SK-N-SH treated with all-trans-retinoic acid at 6 μM for 48 hours (cell line): ENCODE measurements around the gene HMX3.
"Not testable (repeated sequence)": the region's sequence is repeated elsewhere in the genome, so short reads cannot be mapped to it uniquely, and the experiment has no call there.

ENCODE experiments used
- ATAC-seq: fragments of 200-7000 bp; cut with Tn5 transposase; 3 replicates; pipeline ENCODE4 v1.9.1; 2020; ENCODE audit warnings: mild to moderate bottlenecking, moderate library complexity
- BACH2 ChIP-seq: fragments of 250-450 bp; sonication (Bioruptor Pico); IDR thresholded peaks from 2 replicates; pipeline ENCODE4 v1.9.0; 2021; ENCODE audit warnings: mild to moderate bottlenecking, borderline replicate concordance
- CREB5 ChIP-seq: fragments of 250-450 bp; sonication (Bioruptor Pico); IDR thresholded peaks from 2 replicates; pipeline ENCODE4 v1.5.1; 2020; ENCODE audit warnings: low read depth, mild to moderate bottlenecking, moderate library complexity
- GLIS3 ChIP-seq: fragments of 250-450 bp; sonication (Bioruptor Pico); IDR thresholded peaks from 2 replicates; pipeline ENCODE4 v1.5.0; 2020; ENCODE audit warnings: mild to moderate bottlenecking, moderate library complexity
- OSR1 ChIP-seq: fragments of 250-450 bp; sonication (Bioruptor Pico); IDR thresholded peaks from 2 replicates; pipeline ENCODE4 v1.8.0; 2022; ENCODE audit warnings: moderate library complexity, mild to moderate bottlenecking, inconsistent platforms
- PPARA ChIP-seq: fragments of 250-450 bp; sonication (Bioruptor Pico); IDR thresholded peaks from 2 replicates; pipeline ENCODE4 v1.5.0; 2020; ENCODE audit warnings: mild to moderate bottlenecking, borderline replicate concordance
- SNAI2 ChIP-seq: fragments of 250-450 bp; sonication (Bioruptor Pico); IDR thresholded peaks from 2 replicates; pipeline ENCODE4 v1.5.0; 2020; ENCODE audit warnings: mild to moderate bottlenecking, moderate library complexity
- TCF4 ChIP-seq: fragments of 250-450 bp; sonication (Bioruptor Pico); IDR thresholded peaks from 2 replicates; pipeline ENCODE4 v1.8.0; 2021; ENCODE audit warnings: mild to moderate bottlenecking, moderate library complexity, borderline replicate concordance
- TOX ChIP-seq: fragments of 250-450 bp; sonication (Bioruptor Pico); IDR thresholded peaks from 2 replicates; pipeline ENCODE4 v1.8.0; 2021; ENCODE audit warnings: mild to moderate bottlenecking, moderate library complexity, borderline replicate concordance
- ZC3H10 ChIP-seq: fragments of 250-450 bp; sonication (Bioruptor Pico); IDR thresholded peaks from 2 replicates; pipeline ENCODE4 v1.5.1; 2021; ENCODE audit warnings: mild to moderate bottlenecking, moderate library complexity
- ZFP30 ChIP-seq: fragments of 450-650 bp; formaldehyde crosslinking; IDR thresholded peaks from 2 replicates; pipeline ENCODE4 v1.5.0; 2022; ENCODE audit warnings: mild to moderate bottlenecking, moderate library complexity
- ZNF565 ChIP-seq: fragments of 450-650 bp; formaldehyde crosslinking; conservative IDR thresholded peaks from 2 replicates; pipeline ENCODE4 v1.5.0; 2020; ENCODE audit warnings: low read depth, mild to moderate bottlenecking, moderate library complexity
- ZNF8 ChIP-seq: fragments of 450-650 bp; formaldehyde crosslinking; IDR thresholded peaks from 2 replicates; pipeline ENCODE4 v1.5.0; 2020; ENCODE audit warnings: mild to moderate bottlenecking, moderate library complexity
- TF ChIP-seq, protein P1 (sequence below): fragments of 250-450 bp; sonication (Bioruptor Pico); IDR thresholded peaks from 2 replicates; pipeline ENCODE4 v1.8.0; 2020; ENCODE audit warnings: mild to moderate bottlenecking, moderate library complexity, borderline replicate concordance
- TF ChIP-seq, protein P2 (sequence below): fragments of 250-450 bp; sonication (Bioruptor Pico); IDR thresholded peaks from 2 replicates; pipeline ENCODE4 v1.8.0; 2021; ENCODE audit warnings: low read depth, mild to moderate bottlenecking, moderate library complexity, borderline replicate concordance

Gene HMX3

DNA sequence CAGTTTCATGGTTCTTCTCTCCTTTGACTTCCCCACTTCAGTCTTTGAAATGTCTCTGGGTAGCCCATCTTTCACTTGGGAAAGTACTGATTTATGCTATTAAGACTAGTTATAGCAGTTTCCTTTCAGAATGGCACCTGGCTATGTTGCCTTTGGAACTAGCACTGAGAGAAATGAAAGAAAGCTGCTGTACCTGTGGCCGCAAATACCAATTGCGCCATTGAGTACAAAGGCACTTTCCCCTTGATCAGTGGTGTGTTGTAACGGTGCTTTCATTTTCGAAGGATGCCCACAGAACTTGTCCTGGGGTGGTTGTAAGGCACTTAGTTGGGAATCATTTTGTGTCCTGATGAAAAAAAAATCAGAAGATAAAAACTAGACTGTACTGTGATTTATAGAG, 35.2 kb downstream of the HMX3 start:
- TF ChIP-seq OSR1 (CRISPR knock-in tag): no peak
- no peak for TF ChIP-seq ZFP30 (CRISPR knock-in tag)
- TF ChIP-seq ZNF565 (CRISPR knock-in tag): no peak
- TF ChIP-seq PPARA (CRISPR knock-in tag): no peak
- TF ChIP-seq ZC3H10 (CRISPR knock-in tag): no peak
- no peak for TF ChIP-seq GLIS3
- TF ChIP-seq ZNF8: no peak
- TF ChIP-seq, protein P1, sequence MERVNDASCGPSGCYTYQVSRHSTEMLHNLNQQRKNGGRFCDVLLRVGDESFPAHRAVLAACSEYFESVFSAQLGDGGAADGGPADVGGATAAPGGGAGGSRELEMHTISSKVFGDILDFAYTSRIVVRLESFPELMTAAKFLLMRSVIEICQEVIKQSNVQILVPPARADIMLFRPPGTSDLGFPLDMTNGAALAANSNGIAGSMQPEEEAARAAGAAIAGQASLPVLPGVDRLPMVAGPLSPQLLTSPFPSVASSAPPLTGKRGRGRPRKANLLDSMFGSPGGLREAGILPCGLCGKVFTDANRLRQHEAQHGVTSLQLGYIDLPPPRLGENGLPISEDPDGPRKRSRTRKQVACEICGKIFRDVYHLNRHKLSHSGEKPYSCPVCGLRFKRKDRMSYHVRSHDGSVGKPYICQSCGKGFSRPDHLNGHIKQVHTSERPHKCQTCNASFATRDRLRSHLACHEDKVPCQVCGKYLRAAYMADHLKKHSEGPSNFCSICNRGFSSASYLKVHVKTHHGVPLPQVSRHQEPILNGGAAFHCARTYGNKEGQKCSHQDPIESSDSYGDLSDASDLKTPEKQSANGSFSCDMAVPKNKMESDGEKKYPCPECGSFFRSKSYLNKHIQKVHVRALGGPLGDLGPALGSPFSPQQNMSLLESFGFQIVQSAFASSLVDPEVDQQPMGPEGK (CRISPR knock-in tag): no peak
- TF ChIP-seq, protein P2, sequence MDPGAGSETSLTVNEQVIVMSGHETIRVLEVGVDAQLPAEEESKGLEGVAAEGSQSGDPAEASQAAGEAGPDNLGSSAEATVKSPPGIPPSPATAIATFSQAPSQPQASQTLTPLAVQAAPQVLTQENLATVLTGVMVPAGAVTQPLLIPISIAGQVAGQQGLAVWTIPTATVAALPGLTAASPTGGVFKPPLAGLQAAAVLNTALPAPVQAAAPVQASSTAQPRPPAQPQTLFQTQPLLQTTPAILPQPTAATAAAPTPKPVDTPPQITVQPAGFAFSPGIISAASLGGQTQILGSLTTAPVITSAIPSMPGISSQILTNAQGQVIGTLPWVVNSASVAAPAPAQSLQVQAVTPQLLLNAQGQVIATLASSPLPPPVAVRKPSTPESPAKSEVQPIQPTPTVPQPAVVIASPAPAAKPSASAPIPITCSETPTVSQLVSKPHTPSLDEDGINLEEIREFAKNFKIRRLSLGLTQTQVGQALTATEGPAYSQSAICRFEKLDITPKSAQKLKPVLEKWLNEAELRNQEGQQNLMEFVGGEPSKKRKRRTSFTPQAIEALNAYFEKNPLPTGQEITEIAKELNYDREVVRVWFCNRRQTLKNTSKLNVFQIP: no peak
- no peak for ATAC-seq

GRCh38 chr10:123171616-123172015, 35.8 kb downstream of the HMX3 start:
- not testable (repeated sequence) for ATAC-seq

DNA sequence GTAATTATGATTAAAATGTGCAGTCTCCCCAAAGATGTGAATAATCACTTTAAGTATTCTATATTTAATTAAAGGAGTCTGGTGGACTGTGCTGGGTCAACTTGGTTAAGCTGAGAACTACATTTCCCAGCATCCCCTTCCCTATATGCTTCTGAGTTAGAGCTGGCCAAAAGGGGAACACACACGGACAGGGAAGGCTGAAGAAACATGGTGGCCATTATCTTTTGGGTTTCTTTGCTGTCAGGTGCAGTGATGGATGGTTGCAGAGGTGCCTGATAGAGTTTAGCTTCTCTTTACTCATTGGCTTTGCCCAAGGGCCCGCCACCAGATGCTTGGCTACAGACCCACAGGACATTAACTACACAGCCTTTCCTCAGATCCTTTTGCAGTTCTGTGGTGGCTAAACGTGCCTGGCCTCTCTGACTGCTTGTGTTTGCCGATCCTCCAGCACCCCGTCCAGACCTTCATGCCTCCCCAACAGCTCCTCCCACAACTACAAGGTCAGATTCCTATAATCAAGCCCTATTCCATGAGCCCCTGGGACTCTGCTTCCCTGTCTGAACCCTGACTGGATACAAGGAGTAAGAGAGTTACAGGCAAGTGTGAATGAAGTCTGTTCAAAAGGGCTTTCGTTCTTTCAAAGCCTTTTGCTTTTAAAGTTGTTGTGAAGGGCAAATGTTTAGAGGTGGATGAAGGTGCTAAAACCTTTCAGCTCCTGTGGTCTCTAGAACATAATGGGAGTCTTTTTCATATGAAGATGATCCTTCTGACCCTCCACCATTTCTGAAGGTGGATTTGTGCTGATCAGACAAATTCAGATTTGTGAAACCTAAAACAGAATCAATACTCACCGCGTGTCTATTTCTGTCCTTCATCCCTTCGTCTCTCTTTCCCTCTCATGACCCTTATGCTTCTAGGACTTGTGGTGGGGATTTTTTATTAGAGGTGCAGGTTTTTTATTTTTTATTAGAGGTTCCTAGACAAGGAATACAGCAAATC, 39.9 kb downstream of the HMX3 start:
- ATAC-seq: no peak
- no peak for TF ChIP-seq ZNF565 (CRISPR knock-in tag)
- no peak for TF ChIP-seq SNAI2 (CRISPR knock-in tag)
- no peak for TF ChIP-seq CREB5 (CRISPR knock-in tag)
- no peak for TF ChIP-seq TOX
- TF ChIP-seq BACH2 (CRISPR knock-in tag): no peak
- TF ChIP-seq, protein P2: no peak
- TF ChIP-seq ZC3H10 (CRISPR knock-in tag): no peak
- no peak for TF ChIP-seq TCF4 (CRISPR knock-in tag)
- no peak for TF ChIP-seq OSR1 (CRISPR knock-in tag)
- TF ChIP-seq PPARA (CRISPR knock-in tag): no peak
- TF ChIP-seq, protein P1 (CRISPR knock-in tag): no peak

DNA sequence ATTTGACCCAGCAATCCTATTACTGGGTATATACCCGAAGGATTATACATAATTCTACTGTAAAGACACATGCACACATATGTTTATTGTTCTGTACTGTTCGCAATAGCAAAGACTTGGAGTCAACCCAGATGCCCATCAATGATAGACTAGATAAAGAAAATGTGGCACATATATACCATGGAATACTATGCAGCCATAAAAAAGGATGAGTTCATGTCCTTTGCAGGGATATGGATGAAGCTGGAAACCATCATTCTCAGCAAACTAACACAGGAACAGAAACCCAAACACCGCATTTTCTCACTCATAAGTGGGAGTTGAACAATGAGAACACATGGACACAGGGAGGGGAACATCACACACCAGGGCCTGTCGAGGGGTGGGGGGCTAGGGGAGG, 42.6 kb downstream of the HMX3 start:
- not testable (repeated sequence) for ATAC-seq
